ENCODE results near the gene FGB. TPM values are rescaled to one million over a fixed set of nuclear protein-coding genes. Genes with fewer than 3 reads are reported as not detected.
"Not testable (repeated sequence)": the region's sequence is repeated elsewhere in the genome, so short reads cannot be mapped to it uniquely, and the experiment has no call there.

Gene FGB
- total RNA-seq, 4 donors from 2014 or later, result 0.94 TPM; not detected in 3

- DNase-seq, result no peak
- Histone ChIP-seq H3K9me3 (no peaks in the 10 kb centered on the region), H3K27ac (no peak overlapping the region), H3K4me1 (no peaks in the 10 kb centered on the region), H3K36me3 (no peaks in the 10 kb centered on the region), H3K27me3 (no peaks in the 10 kb centered on the region), H3K4me3 (replicated peaks in 1 of 3) (no peak overlapping the region)
- 82 to 89% methylated on average over 2 of the region's 2 CpGs for WGBS, 2 donors
- no peak for TF ChIP-seq POLR2A (IDR thresholded peaks at IDR 0.05)
- no peak for TF ChIP-seq CTCF (IDR thresholded peaks at IDR 0.05)
- intact Hi-C loops (cut with DNase I), result no loop called here
Observed at GRCh38 chr4:154588198-154588597, 25.4 kb downstream of the FGB start.

GRCh38 chr4:154589296-154590197 lies 26.7 kb downstream of the FGB start:
- H3K4me1 ChIP-seq, result no peaks in the 10 kb centered on the region
- intact Hi-C loops (cut with DNase I), result no loop called here
- no peak overlapping the region for H3K27ac ChIP-seq
- no peak overlapping the region for H3K4me3 ChIP-seq (replicated peaks in 1 of 3)
- WGBS, 2 donors, result 76 to 77% methylated on average over 7 of the region's 7 CpGs
- H3K9me3 ChIP-seq, result no peaks in the 10 kb centered on the region
- DNase-seq, result no peak
- no peak for TF ChIP-seq POLR2A (IDR thresholded peaks at IDR 0.05)
- no peak for TF ChIP-seq CTCF (IDR thresholded peaks at IDR 0.05)
- no peaks in the 10 kb centered on the region for H3K27me3 ChIP-seq
- H3K36me3 ChIP-seq, result no peaks in the 10 kb centered on the region

GRCh38 chr4:154590329-154591006 lies 27.7 kb downstream of the FGB start, which contains the start of gene FGA:
TSS of gene FGA (minus strand) at chr4:154590742. CDS start at chr4:154590687, 55 bp downstream.
- intact Hi-C loops (cut with DNase I), result no loop called here
- Histone ChIP-seq H3K27me3 (no peaks in the 10 kb centered on the region), H3K36me3 (no peaks in the 10 kb centered on the region), H3K4me3 (replicated peaks in 1 of 3) (no peak within 1 kb of the TSS), H3K9me3 (no peaks in the 10 kb centered on the region), H3K27ac (no peak within 1 kb of the TSS), H3K4me1 (no peaks in the 10 kb centered on the region)
- TF ChIP-seq POLR2A (IDR thresholded peaks at IDR 0.05) (no peak), CTCF (IDR thresholded peaks at IDR 0.05) (no peak)
- DNase-seq, result no peak
- WGBS, 2 donors, result 47 to 58% methylated on average over 3 of the region's 3 CpGs

GRCh38 chr4:154591890-154592289 lies 29.1 kb downstream of the FGB start:
- Histone ChIP-seq H3K36me3 (no peaks in the 10 kb centered on the region), H3K9me3 (no peaks in the 10 kb centered on the region), H3K4me1 (no peaks in the 10 kb centered on the region), H3K4me3 (replicated peaks in 1 of 3) (no peak overlapping the region), H3K27ac (no peak overlapping the region), H3K27me3 (no peaks in the 10 kb centered on the region)
- no peak for DNase-seq
- intact Hi-C loops (cut with DNase I), result no loop called here
- WGBS, 2 donors, result 84 to 89% methylated on average over 3 of the region's 3 CpGs
- TF ChIP-seq POLR2A (IDR thresholded peaks at IDR 0.05), result no peak
- no peak for TF ChIP-seq CTCF (IDR thresholded peaks at IDR 0.05)

- Histone ChIP-seq H3K4me1 (no peaks in the 10 kb centered on the region), H3K36me3 (no peaks in the 10 kb centered on the region), H3K4me3 (replicated peaks in 1 of 3) (no peak overlapping the region), H3K27ac (no peak overlapping the region), H3K27me3 (no peaks in the 10 kb centered on the region), H3K9me3 (no peaks in the 10 kb centered on the region)
- TF ChIP-seq CTCF (IDR thresholded peaks at IDR 0.05) (no peak), POLR2A (IDR thresholded peaks at IDR 0.05) (no peak)
- DNase-seq, result no peak
- 82 to 83% methylated on average over 2 of the region's 2 CpGs for WGBS, 2 donors
- intact Hi-C loops (cut with DNase I), result no loop called here
Observed at GRCh38 chr4:154593868-154594267, 31.1 kb downstream of the FGB start.

- H3K27ac ChIP-seq; H3K4me3 ChIP-seq (replicated peaks in 1 of 3); intact Hi-C loops (cut with DNase I); H3K36me3 ChIP-seq; H3K4me1 ChIP-seq; H3K9me3 ChIP-seq; DNase-seq; H3K27me3 ChIP-seq: not testable (repeated sequence)
- 86 to 96% methylated on average over 3 of the region's 3 CpGs for WGBS, 2 donors
Observed at GRCh38 chr4:154594343-154594742, 31.5 kb downstream of the FGB start.

Measured in thyroid gland (tissue), 4 donors.